ENCODE data around the gene PLEKHD1. TPM values are rescaled to one million over a fixed set of nuclear protein-coding genes. Genes with fewer than 3 reads are reported as not detected.

Gene PLEKHD1
- total RNA-seq, 2 experiments from 2014 or later, result 0.09 to 0.19 TPM

DNA sequence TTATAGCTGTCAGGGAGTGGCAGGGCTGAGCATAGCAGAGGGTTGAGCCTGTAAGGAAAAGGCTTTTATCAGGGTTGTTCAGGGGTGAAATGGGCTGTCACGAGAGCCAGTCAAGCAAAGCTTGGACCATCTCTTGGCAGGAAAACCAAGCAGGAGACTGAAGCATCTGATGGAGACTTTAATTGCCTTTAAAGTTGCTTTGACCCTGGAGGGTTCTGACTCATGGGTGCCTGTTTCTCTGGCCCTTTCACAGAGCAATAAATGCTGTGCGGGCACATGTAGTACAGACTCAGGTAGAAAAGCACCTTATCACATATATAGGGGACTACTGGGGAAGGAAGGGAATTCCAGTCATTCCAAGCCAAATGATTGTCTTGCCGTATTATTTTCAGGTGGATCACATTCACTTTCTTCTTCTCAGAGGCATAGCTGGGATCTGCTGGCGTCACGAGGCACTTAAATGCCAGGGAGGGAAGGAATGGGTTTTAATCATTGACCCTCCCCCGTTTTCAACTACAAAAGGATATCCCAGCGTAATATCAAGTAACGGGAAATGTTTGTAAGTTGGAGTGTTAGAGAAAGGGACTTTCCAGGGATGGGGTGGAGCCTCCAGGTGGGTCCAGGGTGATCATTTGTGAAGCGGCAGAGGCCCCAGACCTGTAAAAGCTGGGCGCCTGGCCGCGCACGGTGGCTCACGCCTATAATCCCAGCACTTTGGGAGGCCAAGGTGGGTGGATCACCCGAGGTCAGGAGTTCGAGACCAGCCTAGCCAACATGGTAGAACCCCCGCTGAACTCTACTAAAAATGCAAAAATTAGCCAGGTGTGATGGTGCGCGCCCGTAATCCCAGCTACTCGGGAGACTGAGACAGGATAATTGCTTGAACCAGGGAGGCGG lies 34.9 kb downstream of the PLEKHD1 start:
- Histone ChIP-seq H3K4me2 (ENCODE audit: low read length) (no peak overlapping the region), H3K36me3 (ENCODE audit: insufficient read depth, low read length) (no peaks in the 10 kb centered on the region), H3K27ac (ENCODE audit: low read depth, low read length, poor library complexity, severe bottlenecking) (no peak overlapping the region), H3K9me3 (ENCODE audit: low read length) (no peaks in the 10 kb centered on the region), H3K4me1 (ENCODE audit: insufficient read depth, low read length, poor library complexity, severe bottlenecking) (no peaks in the 10 kb centered on the region), H3K9me2 (ENCODE audit: insufficient read depth, low read length) (no peaks in the 10 kb centered on the region), H2AFZ (ENCODE audit: low read length) (no peak overlapping the region), H3K79me2 (ENCODE audit: insufficient read depth, low read depth, low read length) (no peaks in the 10 kb centered on the region), H3K4me3 (ENCODE audit: low read depth, low read length, poor library complexity, severe bottlenecking) (no peak overlapping the region), H4K20me1 (ENCODE audit: insufficient read depth, low read length) (no peaks in the 10 kb centered on the region)
- no peak for TF ChIP-seq CTCF (conservative IDR thresholded peaks at IDR 0.05; ENCODE audit: low read length)
- no peak for TF ChIP-seq EZH2phosphoT487 (IDR thresholded peaks at IDR 0.05; ENCODE audit: borderline replicate concordance, low read depth, low read length)
- no peak for DNase-seq (ENCODE audit: low spot score)
- CTCF ChIA-PET (ENCODE audit: unreplicated experiment), result no interaction called here
- intact Hi-C loops (cut with micrococcal nuclease; ENCODE audit: unreplicated experiment), result no loop called here
- no TSS peak for BruUV-seq (replicated peaks)
- POLR2A ChIA-PET, result interaction anchor here (0.6 to 0.7 kb wide), 2 partner anchors 61 to 217 kb away, joined by 3 to 4 read pairs; no protein-coding TSS in a partner anchor

DNA sequence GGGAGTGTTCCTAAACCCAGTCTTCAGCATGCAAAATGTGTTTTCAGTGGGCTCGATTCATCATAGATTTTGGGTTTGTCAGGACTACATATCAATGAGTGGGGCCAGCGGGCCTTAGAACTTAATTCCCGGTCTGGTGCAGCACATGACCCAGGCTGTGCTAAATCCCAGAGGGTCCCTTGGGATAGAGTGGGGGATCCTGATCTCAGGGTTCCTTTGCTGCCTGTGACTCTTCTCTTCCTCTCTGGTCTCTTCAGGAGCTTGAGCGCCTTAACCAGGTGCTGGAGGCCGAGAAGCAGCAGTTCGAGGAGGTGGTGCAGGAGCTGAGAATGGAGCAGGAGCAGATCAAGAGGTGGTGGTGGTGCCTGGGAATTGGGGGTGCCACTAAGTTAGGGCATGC lies 37.5 kb downstream of the PLEKHD1 start:
- no peaks in the 10 kb centered on the region for H4K20me1 ChIP-seq (ENCODE audit: insufficient read depth, low read length)
- H2AFZ ChIP-seq (ENCODE audit: low read length), result no peak overlapping the region
- no peak overlapping the region for H3K4me3 ChIP-seq (ENCODE audit: low read depth, low read length, poor library complexity, severe bottlenecking)
- no peaks in the 10 kb centered on the region for H3K36me3 ChIP-seq (ENCODE audit: insufficient read depth, low read length)
- POLR2A ChIA-PET, result no interaction called here
- no TSS peak for BruUV-seq (replicated peaks)
- no peak overlapping the region for H3K4me2 ChIP-seq (ENCODE audit: low read length)
- no peaks in the 10 kb centered on the region for H3K79me2 ChIP-seq (ENCODE audit: insufficient read depth, low read depth, low read length)
- H3K4me1 ChIP-seq (ENCODE audit: insufficient read depth, low read length, poor library complexity, severe bottlenecking), result no peaks in the 10 kb centered on the region
- intact Hi-C loops (cut with micrococcal nuclease; ENCODE audit: unreplicated experiment), result no loop called here
- DNase-seq (ENCODE audit: low spot score), result no peak
- H3K9me2 ChIP-seq (ENCODE audit: insufficient read depth, low read length), result no peaks in the 10 kb centered on the region
- H3K9me3 ChIP-seq (ENCODE audit: low read length), result no peaks in the 10 kb centered on the region
- CTCF ChIA-PET (ENCODE audit: unreplicated experiment), result no interaction called here
- no peak for TF ChIP-seq EZH2phosphoT487 (IDR thresholded peaks at IDR 0.05; ENCODE audit: borderline replicate concordance, low read depth, low read length)
- H3K27ac ChIP-seq (ENCODE audit: low read depth, low read length, poor library complexity, severe bottlenecking), result no peak overlapping the region

DNA sequence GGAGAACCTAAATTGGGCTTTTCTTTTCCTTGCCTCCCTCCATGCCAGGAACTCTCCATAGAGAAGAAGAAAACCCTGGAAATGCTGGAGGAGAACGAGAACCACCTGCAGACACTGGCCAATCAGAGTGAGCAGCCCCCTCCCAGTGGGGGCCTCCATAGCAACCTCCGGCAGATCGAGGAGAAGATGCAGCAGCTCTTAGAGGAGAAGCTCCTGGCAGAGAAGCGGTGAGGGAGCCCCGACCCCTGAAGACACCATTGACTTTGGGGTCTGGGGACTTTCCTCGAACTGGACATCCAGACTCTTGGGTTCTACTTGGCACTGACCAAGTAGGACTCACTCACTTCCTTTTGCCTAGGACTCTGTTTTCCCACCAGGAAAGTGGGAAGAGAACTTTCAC lies 41.4 kb downstream of the PLEKHD1 start:
- no peaks in the 10 kb centered on the region for H3K79me2 ChIP-seq (ENCODE audit: insufficient read depth, low read depth, low read length)
- H3K4me2 ChIP-seq (ENCODE audit: low read length), result no peak overlapping the region
- no peak overlapping the region for H3K27ac ChIP-seq (ENCODE audit: low read depth, low read length, poor library complexity, severe bottlenecking)
- H2AFZ ChIP-seq (ENCODE audit: low read length), result no peak overlapping the region
- CTCF ChIA-PET (ENCODE audit: unreplicated experiment), result no interaction called here
- no TSS peak for BruUV-seq (replicated peaks)
- no peaks in the 10 kb centered on the region for H4K20me1 ChIP-seq (ENCODE audit: insufficient read depth, low read length)
- TF ChIP-seq CTCF (conservative IDR thresholded peaks at IDR 0.05; ENCODE audit: low read length) (no peak), EZH2phosphoT487 (IDR thresholded peaks at IDR 0.05; ENCODE audit: borderline replicate concordance, low read depth, low read length) (no peak)
- intact Hi-C loops (cut with micrococcal nuclease; ENCODE audit: unreplicated experiment), result no loop called here
- POLR2A ChIA-PET, result no interaction called here
- DNase-seq (ENCODE audit: low spot score), result no peak
- H3K9me3 ChIP-seq (ENCODE audit: low read length), result no peaks in the 10 kb centered on the region
- H3K4me1 ChIP-seq (ENCODE audit: insufficient read depth, low read length, poor library complexity, severe bottlenecking), result no peaks in the 10 kb centered on the region
- no peak overlapping the region for H3K4me3 ChIP-seq (ENCODE audit: low read depth, low read length, poor library complexity, severe bottlenecking)
- H3K9me2 ChIP-seq (ENCODE audit: insufficient read depth, low read length), result no peaks in the 10 kb centered on the region
- H3K36me3 ChIP-seq (ENCODE audit: insufficient read depth, low read length), result no peaks in the 10 kb centered on the region

All from OCI-LY7 (cell line).